Vagina (tissue), 2 donors: ENCODE measurements around the gene PTGDR.

Source experiments
- POLR2A ChIP-seq, 2 donors: fragments of 450-650 bp; IDR thresholded peaks; one replicate each; pipeline ENCODE4 v1.6.1; 2017; ENCODE audit warnings: antibody characterized with exemption in 2 of 2, mild to moderate bottlenecking in 2 of 2, moderate library complexity in 2 of 2
- TF ChIP-seq, protein P1 (sequence below), 3 experiments: fragments of 450-650 bp in 2 of 3; fragments of 200-600 bp in 1 of 3; sonication (generic) in 1 of 3; IDR thresholded peaks; one replicate each; pipeline ENCODE4 v1.5.1; 2017 to 2019; ENCODE audit warnings: antibody characterized with exemption in 3 of 3, mild to moderate bottlenecking in 2 of 3, moderate library complexity in 2 of 3

DNA sequence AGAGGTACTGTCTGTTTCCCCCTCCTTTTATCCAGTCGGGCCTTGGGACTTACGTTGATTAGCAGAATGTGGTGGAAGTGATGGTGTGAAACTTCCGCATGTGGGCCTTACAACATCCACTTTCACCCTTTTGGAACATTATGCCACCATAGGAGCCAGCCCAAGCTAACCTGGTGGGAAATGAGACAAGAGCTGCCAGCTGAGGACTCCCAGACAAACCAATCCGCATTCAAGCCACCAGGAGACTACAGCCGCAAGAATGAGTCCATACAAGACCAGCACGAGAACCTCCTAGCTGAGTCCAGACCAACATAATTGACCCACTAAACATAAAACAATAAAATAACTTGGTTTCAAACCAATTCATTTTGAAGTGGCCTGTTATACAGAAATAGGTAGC is 37.5 kb downstream of the PTGDR start:
- TF ChIP-seq, protein P1, sequence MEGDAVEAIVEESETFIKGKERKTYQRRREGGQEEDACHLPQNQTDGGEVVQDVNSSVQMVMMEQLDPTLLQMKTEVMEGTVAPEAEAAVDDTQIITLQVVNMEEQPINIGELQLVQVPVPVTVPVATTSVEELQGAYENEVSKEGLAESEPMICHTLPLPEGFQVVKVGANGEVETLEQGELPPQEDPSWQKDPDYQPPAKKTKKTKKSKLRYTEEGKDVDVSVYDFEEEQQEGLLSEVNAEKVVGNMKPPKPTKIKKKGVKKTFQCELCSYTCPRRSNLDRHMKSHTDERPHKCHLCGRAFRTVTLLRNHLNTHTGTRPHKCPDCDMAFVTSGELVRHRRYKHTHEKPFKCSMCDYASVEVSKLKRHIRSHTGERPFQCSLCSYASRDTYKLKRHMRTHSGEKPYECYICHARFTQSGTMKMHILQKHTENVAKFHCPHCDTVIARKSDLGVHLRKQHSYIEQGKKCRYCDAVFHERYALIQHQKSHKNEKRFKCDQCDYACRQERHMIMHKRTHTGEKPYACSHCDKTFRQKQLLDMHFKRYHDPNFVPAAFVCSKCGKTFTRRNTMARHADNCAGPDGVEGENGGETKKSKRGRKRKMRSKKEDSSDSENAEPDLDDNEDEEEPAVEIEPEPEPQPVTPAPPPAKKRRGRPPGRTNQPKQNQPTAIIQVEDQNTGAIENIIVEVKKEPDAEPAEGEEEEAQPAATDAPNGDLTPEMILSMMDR (IDR thresholded peaks at IDR 0.05), result no peak
- no peak for TF ChIP-seq POLR2A (IDR thresholded peaks at IDR 0.05)
